ENCODE results near the gene ARMC8. TPM values are rescaled to one million over a fixed set of nuclear protein-coding genes. Genes with fewer than 3 reads are reported as not detected.

ARMC8 gene
- total and polyA plus RNA-seq, 8 donors = 7.6 to 21.1 (median 16.9) TPM

DNA sequence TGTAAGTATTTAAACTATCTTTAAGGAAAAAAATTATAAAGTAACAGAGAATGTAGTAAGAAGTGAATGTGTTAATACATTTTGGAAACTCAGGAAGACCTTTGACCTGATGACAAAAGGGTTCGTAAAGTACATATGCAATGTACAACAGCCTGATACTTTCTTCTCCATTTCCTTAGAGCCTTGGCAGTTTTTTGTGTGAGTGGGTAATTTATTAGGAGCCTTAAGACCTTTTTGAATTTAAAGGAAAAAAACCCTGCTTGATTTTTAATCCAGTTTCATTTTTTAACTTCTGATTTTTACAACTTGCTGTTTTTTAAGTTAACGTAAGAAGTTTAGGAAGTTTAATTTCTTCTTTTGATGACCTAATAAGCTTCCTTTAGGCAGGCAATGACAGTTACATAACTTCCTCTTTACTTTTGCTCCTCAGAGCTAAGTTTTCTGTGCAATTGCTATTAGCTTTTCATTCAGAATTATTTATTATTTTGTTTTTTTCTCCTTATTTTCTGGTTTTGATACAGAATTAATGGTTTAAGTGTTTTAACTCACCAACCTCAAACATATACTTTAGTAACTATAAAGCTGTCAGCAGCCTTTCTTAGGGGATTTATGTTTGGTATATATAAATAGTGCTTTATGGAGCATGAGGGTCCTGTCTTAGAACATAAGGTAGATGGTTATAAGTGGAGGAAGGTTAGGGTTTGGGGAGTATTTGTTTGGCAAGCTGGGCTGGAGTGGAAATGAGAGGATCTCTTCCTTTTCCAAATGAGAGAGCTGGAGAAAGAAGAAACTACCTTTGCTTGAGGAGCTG is 35.2 kb downstream of the ARMC8 start:
- H3K27ac ChIP-seq = no peak overlapping the region
- intact Hi-C loops (cut with DNase I) = no loop called here
- 68 to 71% methylated on average over 2 of the region's 2 CpGs for WGBS, 2 donors
- peaks cover 0 to 5% (median 0%) of the 10 kb centered on the region in 3 donors for H3K4me1 ChIP-seq
- H3K9me3 ChIP-seq = no peaks in the 10 kb centered on the region
- DNase-seq (no peak), FAIRE-seq (peak; percentile 5), ATAC-seq (no peak)
- TF ChIP-seq CTCF (IDR thresholded peaks at IDR 0.05) = no peak
- peaks cover 5 to 37% (median 18%) of the 10 kb centered on the region in 3 donors for H3K36me3 ChIP-seq
- no peaks in the 10 kb centered on the region for H3K27me3 ChIP-seq
- H3K4me3 ChIP-seq = no peak overlapping the region

GRCh38 chr3:138222942-138223287 is 35.8 kb downstream of the ARMC8 start:
- Histone ChIP-seq H3K27me3 (no peaks in the 10 kb centered on the region), H3K36me3 (peaks cover 5 to 43% (median 18%) of the 10 kb centered on the region in 3 donors), H3K4me1 (peaks cover 0 to 5% (median 0%) of the 10 kb centered on the region in 3 donors), H3K27ac (no peak overlapping the region), H3K9me3 (no peaks in the 10 kb centered on the region), H3K4me3 (no peak overlapping the region)
- FAIRE-seq = no peak
- DNase-seq = no peak
- intact Hi-C loops (cut with DNase I) = no loop called here
- TF ChIP-seq CTCF (IDR thresholded peaks at IDR 0.05) = no peak
- 94 to 96% methylated on average over 2 of the region's 2 CpGs for WGBS, 2 donors
- ATAC-seq = no peak

GRCh38 chr3:138227650-138228049 is 40.5 kb downstream of the ARMC8 start:
- no peaks in the 10 kb centered on the region for H3K27me3 ChIP-seq
- intact Hi-C loops (cut with DNase I) = no loop called here
- no peaks in the 10 kb centered on the region for H3K9me3 ChIP-seq
- no peak overlapping the region for H3K27ac ChIP-seq
- no peak for ATAC-seq
- no peaks in the 10 kb centered on the region for H3K4me1 ChIP-seq
- peaks cover 5 to 51% (median 23%) of the 10 kb centered on the region in 3 donors for H3K36me3 ChIP-seq
- H3K4me3 ChIP-seq = no peak overlapping the region
- 94 to 97% methylated on average over 1 of the region's 1 CpG for WGBS, 2 donors
- FAIRE-seq = no peak
- no peak for TF ChIP-seq CTCF (IDR thresholded peaks at IDR 0.05)
- DNase-seq = no peak

DNA sequence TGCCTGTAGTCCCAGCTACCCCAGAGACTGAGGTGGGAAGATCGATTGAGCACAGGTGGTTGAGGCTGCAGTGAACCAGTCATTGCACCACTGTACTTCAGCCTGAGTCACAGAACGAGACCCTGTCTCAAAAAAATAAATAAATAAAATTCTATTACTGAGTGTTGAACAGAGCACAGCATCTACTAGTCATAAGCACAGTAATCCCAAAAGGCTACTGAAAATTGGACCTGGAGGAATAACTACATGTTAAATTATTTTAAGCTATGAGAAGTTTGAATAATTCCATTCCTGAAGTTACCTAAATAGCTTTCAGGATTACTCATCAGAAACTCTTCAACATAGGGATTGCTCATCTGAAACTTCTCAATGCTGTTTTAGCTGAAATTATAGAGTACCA is 43.4 kb downstream of the ARMC8 start:
- WGBS, 2 donors = 77 to 91% methylated on average over 2 of the region's 2 CpGs
- H3K27ac ChIP-seq = no peak overlapping the region
- TF ChIP-seq CTCF (IDR thresholded peaks at IDR 0.05) = no peak
- peaks cover 0 to 32% (median 9%) of the 10 kb centered on the region in 3 donors for H3K36me3 ChIP-seq
- FAIRE-seq = no peak
- DNase-seq = no peak
- no peaks in the 10 kb centered on the region for H3K4me1 ChIP-seq
- intact Hi-C loops (cut with DNase I) = no loop called here
- H3K27me3 ChIP-seq = no peaks in the 10 kb centered on the region
- no peak overlapping the region for H3K4me3 ChIP-seq
- no peaks in the 10 kb centered on the region for H3K9me3 ChIP-seq
- ATAC-seq = no peak

DNA sequence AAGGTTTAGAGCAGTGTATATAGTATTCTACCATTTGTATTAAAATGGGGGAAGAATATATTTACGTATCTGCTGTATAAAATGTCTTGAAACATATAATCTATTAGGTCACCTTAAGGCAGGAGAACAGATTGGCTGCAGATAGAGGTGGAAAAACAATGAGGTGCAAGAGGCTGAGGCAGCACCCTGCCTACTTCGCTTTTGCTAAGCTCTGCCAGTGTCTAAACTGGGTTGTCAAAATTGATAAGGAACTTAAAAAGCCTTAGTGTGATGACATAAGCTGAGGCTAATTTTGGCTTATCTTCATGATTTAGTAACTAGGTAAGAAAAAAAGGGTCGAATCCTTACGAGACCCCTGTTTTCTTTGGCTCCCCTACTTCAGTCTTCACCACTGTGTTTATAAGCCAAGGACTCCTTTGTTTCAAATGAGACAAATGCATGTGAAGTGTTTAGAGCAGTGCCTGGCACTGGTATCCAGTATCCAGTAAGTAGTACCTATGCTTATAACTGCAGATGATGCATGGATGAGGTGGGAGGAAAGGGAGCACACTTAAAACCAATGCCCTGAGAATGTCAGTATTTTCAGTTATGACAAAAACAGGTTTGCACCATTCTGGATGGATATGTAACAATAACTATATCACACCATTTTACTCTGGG is 45.7 kb downstream of the ARMC8 start:
- no peak for FAIRE-seq
- TF ChIP-seq CTCF (IDR thresholded peaks at IDR 0.05) = no peak

More for the DNA sequence above, 45.7 kb downstream of the ARMC8 start:
- Histone ChIP-seq H3K36me3 (peaks cover 0 to 34% (median 11%) of the 10 kb centered on the region in 3 donors), H3K27ac (no peak overlapping the region), H3K9me3 (no peaks in the 10 kb centered on the region), H3K4me3 (no peak overlapping the region), H3K27me3 (no peaks in the 10 kb centered on the region), H3K4me1 (no peaks in the 10 kb centered on the region)
- ATAC-seq (no peak), DNase-seq (no peak)
- intact Hi-C loops (cut with DNase I) = no loop called here
- WGBS, 2 donors = 93% methylated on average over 4 of the region's 4 CpGs
